GM10266 (cell line): ENCODE data around the gene NAALAD2.
"Not testable (repeated sequence)": the region's sequence is repeated elsewhere in the genome, so short reads cannot be mapped to it uniquely, and the experiment has no call there.

Source experiments
- DNase-seq: peaks from one replicate; pipeline ENCODE4 v3.0.0; 2012; ENCODE audit errors: extremely low spot score
- CTCF ChIP-seq: IDR thresholded peaks from 2 replicates; pipeline ENCODE4 v1.5.1; 2012; ENCODE audit warnings: mild to moderate bottlenecking, low read depth; ENCODE audit not compliant: control insufficient read depth, insufficient read depth; ENCODE audit errors: missing control alignments

Gene NAALAD2

GRCh38 chr11:90133560-90134477 is 644 bp upstream of the NAALAD2 start:
- TF ChIP-seq CTCF, result no peak
- no peak for DNase-seq

GRCh38 chr11:90135016-90135415 is 553 bp downstream of the NAALAD2 start:
- no peak for TF ChIP-seq CTCF
- no peak for DNase-seq

- no peak for TF ChIP-seq CTCF
- no peak for DNase-seq
Observed at GRCh38 chr11:90148900-90149299, 14.4 kb downstream of the NAALAD2 start.

- not testable (repeated sequence) for DNase-seq
Observed at GRCh38 chr11:90166982-90167573, 32.6 kb downstream of the NAALAD2 start.

GRCh38 chr11:90167704-90168103 is 33.2 kb downstream of the NAALAD2 start:
- DNase-seq, result not testable (repeated sequence)

DNA sequence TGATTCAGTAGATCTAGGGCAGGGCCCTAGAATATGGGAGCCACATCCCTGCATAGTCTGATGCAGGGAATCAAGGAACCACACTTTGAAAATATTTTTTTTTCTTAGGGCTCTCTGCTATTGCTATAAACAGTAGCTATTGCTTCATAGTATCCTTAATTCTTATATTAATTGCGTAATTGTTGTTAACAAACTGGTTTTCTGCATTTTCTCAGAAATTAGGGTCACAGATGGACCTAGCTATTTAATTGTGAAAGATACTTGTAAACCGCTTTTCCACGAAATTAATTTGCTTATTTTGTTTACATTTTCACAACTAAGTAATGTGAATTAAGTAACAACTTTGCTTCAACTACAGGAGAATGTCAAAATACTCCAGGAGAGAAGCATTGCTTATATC is 34.1 kb downstream of the NAALAD2 start:
- TF ChIP-seq CTCF, result no peak
- DNase-seq, result no peak

DNA sequence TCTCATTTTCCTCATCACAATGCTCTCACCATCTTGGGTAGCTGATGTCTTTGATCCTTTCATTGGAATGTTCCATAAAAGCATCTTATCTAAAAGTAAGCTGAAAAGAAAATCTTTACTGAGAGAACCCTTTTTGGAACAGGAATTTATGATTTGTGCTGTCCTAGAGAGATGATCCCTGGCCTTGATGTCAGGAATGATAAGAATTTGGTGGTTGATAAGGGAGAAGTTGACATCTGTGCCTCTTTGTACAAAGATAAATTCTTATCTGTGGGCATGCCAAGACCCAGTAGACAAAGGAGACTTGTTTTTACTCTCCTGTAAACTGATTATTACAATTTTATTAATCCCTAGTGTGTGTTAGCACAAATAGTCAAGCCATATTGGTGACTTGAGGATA is 36.9 kb downstream of the NAALAD2 start:
- no peak for TF ChIP-seq CTCF
- no peak for DNase-seq

GRCh38 chr11:90176069-90176468 is 41.6 kb downstream of the NAALAD2 start:
- no peak for TF ChIP-seq CTCF
- no peak for DNase-seq
